ENCODE results near the gene WTIP.

GRCh38 chr19:34490141-34490766, 8.7 kb downstream of the WTIP start:
- TF ChIP-seq POLR2A (IDR thresholded peaks at IDR 0.05; ENCODE audit: low read length) (no peak), GATA1 (IDR thresholded peaks at IDR 0.05; ENCODE audit: low read depth, low read length) (no peak)

Data from erythroblast (primary cell).